Spleen (tissue), 7 donors: ENCODE data around the gene CAND2.

Experiments
- CTCF ChIP-seq, 11 experiments: fragments of 200-600 bp in 7 of 11; fragments of 450-650 bp in 4 of 11; sonication (generic) in 4 of 11; IDR thresholded peaks in 8 of 11; conservative IDR thresholded peaks in 3 of 11; 1 replicate in 7 of 11; 2 replicates in 4 of 11; pipeline versions ENCODE4 v1.4.0 to v1.8.0; 2016 to 2021; ENCODE audit warnings: antibody characterized with exemption in 11 of 11, inconsistent platforms in 4 of 11, mild to moderate bottlenecking in 1 of 11
- POLR2AphosphoS5 ChIP-seq, 3 donors: sonication (generic); formaldehyde crosslinking; IDR thresholded peaks; one replicate each; pipeline ENCODE4 v1.5.1; 2017; ENCODE audit warnings: antibody characterized with exemption in 3 of 3
- donor health status: DM: no; HTN: no; CAD: no; lungs with moderate emphysema.
- donor health status: DM: no; HTN: no; CAD: no.
- donor health status: DM: no; HTN: no; CAD: no.

DNA sequence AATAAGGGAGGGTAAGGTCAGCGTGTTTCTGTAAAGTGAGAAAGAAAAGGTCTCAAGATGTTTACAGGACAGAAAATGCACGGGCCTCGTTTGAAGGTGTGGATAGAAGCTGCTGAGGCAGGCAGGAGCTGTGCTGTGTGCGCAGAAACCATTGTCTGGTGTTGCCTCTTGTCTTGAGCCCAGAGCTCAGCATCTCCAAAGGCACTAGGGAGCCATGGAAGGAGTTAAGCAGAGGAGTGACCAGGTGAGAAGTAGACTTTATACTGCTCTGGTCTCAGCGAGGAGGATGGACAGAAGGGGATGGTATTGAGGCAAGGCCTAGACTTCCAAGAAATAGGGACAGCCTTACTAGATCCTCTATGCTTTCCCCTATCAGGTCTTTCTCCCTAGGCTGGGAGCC is 13.0 kb downstream of the CAND2 start:
- TF ChIP-seq CTCF (IDR thresholded peaks at IDR 0.05 in 8 of 11, conservative IDR thresholded peaks at IDR 0.05 in 3 of 11) (no peak), POLR2AphosphoS5 (IDR thresholded peaks at IDR 0.05) (no peak)
